CD4-positive, alpha-beta T cell treated with Interleukin-12 subunit alpha and Interleukin-12 subunit beta, for 1 hour (primary cell): ENCODE results near the gene ANP32B.
"Not testable (repeated sequence)": the region's sequence is repeated elsewhere in the genome, so short reads cannot be mapped to it uniquely, and the experiment has no call there.

Experiments used
- DNase-seq: peaks from one replicate; pipeline ENCODE4 v3.0.0-alpha.2; 2020

Gene ANP32B

GRCh38 chr9:97964901-97965300 lies 18.2 kb upstream of the ANP32B start:
- no peak for DNase-seq

DNA sequence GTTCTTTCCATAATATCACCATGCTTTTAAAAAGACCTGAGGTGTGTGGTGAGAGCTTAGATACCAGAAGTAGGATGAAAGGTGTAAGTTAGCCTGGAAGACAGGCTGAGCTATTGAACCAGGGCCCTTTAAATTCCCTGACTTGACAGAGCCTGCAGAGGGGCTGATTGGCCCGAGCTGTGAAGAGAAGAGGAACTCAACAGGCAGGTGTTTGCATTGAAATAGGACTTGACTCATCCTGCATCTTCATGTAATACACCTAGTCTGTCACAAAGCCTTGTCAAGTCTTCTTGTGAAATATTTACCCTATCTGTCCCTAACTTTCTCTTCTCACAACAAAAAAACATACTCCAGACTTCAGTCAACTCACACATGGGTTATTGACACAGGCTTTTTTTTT lies 16.6 kb upstream of the ANP32B start:
- DNase-seq: no peak

- no peak for DNase-seq
These were observed 14.1 kb upstream of the ANP32B start for GRCh38 chr9:97969014-97969413.

DNA sequence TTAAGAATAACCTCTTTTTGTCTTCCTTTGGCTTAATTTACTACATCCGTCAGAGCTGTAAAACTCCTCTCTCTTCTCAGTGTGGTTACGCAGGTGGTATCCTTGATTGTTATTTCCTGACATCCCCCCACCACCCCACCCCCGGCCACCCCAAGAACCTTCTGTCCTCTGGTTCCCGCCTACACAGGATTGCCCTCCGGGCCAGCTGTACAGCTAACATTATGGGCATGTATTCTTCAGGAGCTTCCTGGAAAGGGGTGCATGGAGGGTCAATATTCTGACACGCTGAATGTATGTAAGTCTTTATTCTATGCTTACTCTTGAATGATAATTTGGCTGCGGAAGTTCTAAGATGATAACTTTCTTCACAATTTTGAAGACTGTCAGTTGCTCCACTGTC lies 13.0 kb upstream of the ANP32B start:
- DNase-seq: no peak

- DNase-seq: no peak
These were observed 10.4 kb upstream of the ANP32B start for GRCh38 chr9:97972753-97973152.

- no peak for DNase-seq
These were observed 7.8 kb upstream of the ANP32B start for GRCh38 chr9:97975376-97975775.

DNA sequence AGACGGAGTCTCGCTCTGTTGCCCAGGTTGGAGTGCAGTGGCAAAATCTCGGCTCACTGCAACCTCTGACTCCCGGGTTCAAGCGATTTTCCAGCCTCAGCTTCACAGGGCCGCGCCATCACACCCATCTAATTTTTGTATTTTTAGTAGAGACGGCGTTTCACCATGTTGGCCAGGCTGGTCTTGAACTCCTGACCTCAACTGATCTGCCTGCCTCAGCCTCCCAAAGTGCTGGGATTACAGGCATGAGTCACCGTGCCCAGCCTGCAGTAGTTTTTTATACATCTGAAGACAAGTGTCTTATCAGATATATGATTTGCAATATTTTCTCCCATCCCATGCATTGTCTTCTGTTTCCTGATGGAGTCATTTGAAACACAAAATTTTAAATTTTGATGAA lies 6.5 kb upstream of the ANP32B start:
- DNase-seq: not testable (repeated sequence)

GRCh38 chr9:97978371-97979130 lies 4.6 kb upstream of the ANP32B start:
- no peak for DNase-seq

DNA sequence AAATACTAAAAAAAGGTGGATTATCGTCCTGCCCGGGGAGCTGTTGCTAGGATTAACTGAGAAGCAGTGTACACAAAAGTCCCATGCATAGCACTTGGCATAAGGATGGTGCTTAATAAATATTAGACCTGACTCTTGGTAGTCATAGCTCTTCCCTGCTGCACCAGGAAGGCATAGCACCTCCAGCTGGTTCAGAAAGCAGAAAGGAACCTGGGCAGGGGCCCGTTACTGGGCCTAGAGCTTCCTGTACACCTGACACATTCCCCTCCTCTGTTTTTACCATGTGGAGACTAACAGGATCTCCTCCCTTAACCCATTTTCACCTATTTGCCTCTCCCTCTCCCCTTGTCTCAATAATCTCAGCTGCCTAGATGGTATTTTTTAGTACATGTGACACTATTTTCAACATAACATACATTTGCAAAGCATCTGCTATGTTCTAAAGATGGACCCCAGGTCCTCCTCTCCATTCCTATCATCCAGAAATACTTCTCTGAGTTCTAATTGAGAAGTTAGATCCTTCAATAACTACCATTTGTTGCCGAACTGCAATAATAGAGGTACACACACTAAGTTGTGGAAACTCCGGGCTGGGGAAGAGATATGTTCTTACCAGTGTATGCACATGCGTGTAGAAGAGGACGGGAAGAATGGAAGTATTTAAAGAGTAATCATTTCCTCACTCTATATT lies 3.2 kb upstream of the ANP32B start:
- no peak for DNase-seq

GRCh38 chr9:97980479-97980803 lies 2.7 kb upstream of the ANP32B start:
- DNase-seq: no peak

DNA sequence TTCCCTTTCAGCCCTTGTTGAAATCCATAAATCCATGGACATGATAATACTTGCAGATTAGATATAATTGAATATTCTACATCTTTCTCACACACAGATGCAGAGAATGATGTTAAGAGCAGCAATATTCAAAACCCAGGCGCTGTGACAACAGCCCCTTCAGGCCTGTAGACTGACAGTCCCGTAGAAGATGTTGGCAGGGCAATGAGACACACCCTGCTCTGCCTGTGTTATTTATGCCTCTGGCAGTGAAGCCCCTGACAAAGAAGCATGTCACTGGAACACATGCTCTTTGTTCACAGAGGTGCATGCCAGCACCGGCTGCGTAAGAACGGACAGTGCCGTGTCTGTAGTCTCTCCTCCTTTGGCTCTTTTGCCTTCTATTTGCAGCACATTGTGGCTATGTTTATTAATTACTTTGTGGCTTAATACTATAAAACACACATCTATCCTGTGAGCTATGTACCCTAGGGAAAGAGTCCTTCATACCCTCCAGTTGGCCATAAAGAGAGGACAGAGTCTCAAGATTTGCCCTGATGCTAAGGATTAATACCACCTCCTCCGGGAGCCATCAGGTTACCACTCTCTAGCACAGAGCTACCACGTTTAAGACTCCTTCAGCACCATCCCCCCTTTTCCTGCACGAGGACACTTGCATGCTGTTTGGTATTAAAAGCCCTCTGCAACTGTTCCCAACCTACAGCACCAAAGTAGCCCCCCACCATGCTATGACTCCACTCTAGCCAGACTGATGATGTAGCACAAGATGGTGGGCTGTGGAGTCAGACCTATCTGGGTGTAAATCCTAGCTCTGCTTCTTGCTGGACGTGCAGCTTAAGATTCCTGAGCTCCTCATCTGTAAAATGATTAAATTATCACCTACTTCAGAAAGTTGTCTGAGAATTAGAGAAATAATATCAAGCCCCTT lies 2.0 kb upstream of the ANP32B start:
- no peak for DNase-seq

DNA sequence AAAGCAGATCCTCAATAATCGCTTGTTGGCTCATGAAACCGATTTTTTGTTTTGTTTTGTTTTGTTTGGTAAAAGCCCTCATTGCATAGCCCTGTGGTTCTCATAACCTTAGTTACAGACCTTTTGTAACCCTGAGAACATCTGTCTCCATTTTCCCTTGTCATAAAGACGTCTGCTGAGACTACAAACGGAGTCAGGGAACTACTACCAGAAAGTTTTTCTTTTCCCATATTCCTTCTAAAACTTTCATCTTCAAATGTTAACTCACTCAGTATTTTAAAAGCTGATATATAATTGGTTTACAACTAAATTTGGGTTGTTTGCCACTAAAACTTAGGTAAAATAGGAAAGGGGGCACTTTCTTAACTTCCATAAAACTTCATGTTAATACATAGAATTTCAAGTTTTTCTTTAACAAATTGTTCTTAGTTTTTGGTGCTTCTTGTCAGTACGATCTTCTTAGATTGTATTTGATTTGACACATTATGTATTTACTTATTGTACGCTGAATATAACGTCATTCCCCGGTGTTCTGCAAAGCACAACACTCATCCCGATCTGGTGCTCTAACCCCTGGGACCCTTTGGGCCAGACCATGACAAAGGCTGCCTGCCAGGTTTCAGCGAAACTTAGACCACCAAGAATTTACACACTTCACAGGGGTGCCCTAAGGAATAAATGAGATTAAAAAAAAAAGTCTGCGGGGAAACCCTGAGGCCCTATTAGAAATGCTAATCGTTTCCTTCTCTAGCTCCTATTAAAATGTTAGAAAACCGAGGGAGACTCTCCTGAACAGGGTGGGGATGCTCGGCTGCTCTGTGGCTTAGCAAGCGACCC lies 1.1 kb upstream of the ANP32B start:
- no peak for DNase-seq

DNA sequence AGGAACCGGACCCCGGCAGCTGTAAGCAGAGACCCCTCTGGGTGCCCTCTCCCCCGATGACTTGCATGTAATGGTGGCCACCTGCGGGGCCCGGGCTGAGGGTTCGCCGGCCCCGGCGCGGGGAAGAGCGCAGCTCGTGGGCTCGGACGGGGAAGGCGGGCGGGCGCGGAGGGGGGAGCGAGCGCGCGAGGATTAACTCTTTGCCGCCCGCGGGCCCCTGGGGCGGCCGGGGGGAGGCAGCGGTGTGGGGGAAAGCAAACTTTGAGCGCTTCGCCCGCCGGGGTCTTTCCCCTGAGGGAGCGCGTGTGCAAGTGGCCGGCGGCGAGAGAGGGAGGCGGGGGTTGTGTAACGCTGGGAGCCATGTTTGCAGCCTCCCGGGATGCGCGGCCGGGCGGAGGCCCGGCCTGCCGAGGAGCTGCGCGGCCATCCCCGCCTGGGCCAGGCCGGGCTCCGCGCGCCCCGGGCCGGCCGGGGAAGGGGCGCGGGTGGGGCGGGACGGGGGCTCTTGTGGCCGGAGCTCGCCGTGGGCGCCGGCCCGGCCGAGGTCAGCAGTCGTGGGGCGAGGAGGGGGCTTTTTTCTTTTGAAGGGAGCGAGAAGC lies 547 bp downstream of the ANP32B start:
- peak; percentile 71 for DNase-seq

DNA sequence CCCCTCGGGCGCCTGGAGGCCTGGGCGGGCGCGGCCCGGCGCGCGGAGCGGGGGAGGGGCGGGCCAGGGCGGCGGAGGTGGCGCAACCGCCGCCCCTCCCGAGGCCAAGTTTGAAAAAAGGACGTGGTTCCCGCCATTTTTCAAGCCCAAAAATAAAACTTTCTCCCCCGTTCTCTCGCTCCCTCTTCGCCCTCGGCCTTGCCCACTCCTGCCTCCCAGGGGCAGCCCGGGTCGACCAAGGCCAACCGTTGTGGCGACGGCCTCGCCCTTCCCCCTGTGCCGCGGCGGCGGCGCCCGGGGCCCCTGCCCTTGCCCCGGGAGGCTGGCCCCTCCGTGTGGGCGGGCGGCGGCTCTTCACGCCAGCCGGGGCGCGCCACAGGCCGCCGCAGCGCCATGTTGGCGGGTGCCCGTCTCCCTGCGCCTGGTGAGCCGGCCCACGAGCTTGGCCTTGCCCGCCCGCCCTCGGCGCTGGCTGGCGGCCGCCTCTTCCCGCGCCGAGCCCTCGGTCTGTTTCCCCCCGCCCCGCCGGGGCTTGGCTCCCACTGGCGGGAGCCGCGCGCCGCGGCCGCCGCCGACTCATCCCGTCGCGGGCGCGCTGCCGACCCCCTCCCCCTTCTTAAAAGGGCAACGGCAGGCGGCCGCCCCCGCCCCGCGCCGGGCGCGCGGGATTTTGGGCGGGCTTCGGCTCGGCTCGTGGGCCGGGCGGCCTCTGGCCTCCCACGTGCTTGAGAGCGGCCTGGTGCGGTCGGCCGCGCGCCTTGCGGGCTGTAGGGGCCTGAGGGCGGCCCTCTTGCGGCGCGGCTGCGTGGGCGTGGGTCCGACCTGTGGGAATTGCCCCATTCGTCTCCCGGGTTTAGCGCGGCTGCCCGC lies 1.3 kb downstream of the ANP32B start:
- DNase-seq: peak; percentile 85

DNA sequence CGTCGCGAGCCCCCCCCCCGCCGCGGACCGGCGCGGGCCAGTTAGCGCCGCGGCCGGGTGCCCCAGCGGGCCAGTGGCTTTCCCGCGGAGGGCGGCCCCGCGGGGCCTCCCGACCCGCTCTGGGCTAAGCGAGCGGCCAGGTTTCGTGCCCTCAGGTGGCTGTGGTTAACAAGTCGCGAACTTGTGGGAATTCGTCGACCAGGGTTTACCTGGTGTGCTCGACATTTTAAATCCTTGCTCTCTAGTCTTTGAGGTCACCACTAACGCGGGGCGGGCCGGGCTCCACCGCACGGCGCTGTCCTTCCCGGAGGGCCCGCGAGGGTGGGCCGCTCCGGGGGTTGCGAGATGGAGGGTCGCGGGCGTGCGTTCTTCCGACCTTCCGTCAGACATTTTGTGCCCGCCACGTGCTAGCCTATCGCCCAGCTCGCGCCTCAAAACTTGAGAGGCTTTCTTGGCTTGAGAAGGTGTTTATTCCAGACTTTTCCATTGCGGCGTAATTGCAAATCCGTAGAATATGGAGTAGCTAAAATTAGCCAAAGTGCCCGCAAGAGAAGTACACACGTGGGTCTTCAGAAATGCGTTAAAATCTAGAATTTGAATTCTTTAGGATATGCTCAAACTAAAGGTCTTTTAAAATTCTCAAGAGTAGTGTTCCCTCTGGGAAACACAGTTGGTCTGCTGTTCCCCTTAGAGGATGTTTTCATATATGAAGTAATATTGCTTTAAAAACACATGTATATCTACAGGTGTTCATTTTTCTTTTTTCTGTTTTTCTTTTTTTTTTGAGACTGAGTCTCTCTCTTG lies 2.1 kb downstream of the ANP32B start:
- peak; percentile 64 for DNase-seq

DNA sequence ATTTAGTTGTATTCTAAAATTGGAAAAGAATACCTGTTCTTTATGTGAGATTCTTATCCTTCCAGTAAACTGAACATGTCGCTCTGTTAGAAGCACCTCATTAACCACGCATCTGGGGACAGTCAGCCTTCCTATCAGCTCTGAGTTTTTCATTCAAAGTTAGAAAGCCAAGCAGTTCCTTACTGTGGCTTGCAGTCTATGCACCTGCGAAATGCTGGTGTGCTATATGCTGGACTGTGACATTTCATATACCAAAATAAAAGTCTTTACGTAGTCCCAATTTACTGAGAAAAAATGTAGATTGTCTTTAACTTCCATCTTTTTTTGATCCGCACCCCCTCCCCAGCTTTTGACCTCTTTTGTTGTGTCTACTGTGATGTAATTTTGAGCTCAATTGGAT lies 4.3 kb downstream of the ANP32B start:
- DNase-seq: no peak

DNA sequence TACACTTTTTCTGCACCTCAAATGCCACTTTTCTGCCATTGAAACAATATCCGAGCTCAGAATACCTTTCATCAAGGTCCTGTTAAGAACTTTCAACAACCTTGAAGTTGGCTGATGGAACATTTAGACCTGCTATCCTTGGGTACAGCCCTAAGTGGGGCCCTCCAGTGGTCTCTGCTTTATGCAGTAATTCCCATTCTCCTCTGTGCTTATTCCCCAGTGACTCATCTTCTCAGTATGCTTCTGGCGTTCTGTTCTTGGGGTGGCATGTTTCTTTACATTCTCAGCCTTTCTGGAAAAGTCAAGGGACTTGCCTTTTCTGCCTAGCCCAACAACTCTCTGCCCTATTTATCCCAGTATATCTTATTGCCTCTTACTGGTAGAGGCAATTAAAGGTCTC lies 7.1 kb downstream of the ANP32B start:
- no peak for DNase-seq

GRCh38 chr9:97991818-97992217 lies 8.7 kb downstream of the ANP32B start:
- no peak for DNase-seq

- no peak for DNase-seq
These were observed 9.1 kb downstream of the ANP32B start for GRCh38 chr9:97992219-97992618.

DNA sequence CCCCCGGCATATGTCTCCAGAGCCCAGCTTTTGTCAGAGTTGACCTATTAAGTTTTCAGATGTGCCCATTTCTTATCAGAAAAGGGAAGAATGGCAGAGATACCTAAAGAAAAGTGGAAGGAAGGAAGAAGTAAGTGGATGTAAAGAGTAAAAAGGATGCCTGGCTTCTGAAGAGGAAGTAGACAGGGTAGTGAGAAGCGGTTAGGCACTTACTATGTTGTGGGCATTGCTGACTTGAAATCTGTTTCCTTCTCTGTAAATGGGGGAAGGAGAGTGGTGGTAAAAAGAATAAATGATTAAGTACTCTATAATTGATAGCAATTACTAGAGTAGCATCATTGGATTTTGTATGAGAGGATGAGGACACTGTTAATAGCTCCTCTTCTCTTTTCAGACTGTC lies 9.9 kb downstream of the ANP32B start:
- DNase-seq: peak; percentile 30
